Right renal pelvis (tissue), 4 donors: ENCODE measurements around the gene CCDC80. TPM values are rescaled to one million over a fixed set of nuclear protein-coding genes. Genes with fewer than 3 reads are reported as not detected.
"Not testable (repeated sequence)": the region's sequence is repeated elsewhere in the genome, so short reads cannot be mapped to it uniquely, and the experiment has no call there.

Experiments used
- DNase-seq, 4 donors: peaks; one replicate each; pipeline ENCODE4 v3.0.0-alpha.2; 2013; ENCODE audit warnings: low read depth in 4 of 4, low spot score in 3 of 4, missing footprints in 1 of 4
- polyA plus RNA-seq, 4 donors: library from polyadenylated mRNA; unstranded; fragments of 120-200 nt; gene quantifications; one replicate each; pipeline ENCODE4 v1.2.1, GENCODE V29; 2013; ENCODE audit not compliant: insufficient read length in 4 of 4

Gene CCDC80
- polyA plus RNA-seq, 4 donors: 84.8 to 112 (median 99.0) TPM

GRCh38 chr3:112670824-112671223, 29.9 kb upstream of the CCDC80 start:
- DNase-seq: no peak

GRCh38 chr3:112667599-112667998, 26.7 kb upstream of the CCDC80 start:
- DNase-seq: no peak

GRCh38 chr3:112665009-112665408, 24.1 kb upstream of the CCDC80 start:
- not testable (repeated sequence) for DNase-seq

- DNase-seq: no peak
Measured at GRCh38 chr3:112656043-112656442, 15.1 kb upstream of the CCDC80 start.

GRCh38 chr3:112654979-112655378, 14.0 kb upstream of the CCDC80 start:
- DNase-seq: no peak

GRCh38 chr3:112654492-112654891, 13.5 kb upstream of the CCDC80 start:
- DNase-seq: no peak

- DNase-seq: no peak
Measured at GRCh38 chr3:112653881-112654300, 12.9 kb upstream of the CCDC80 start.

- no peak for DNase-seq
Measured at GRCh38 chr3:112653209-112653871, 12.4 kb upstream of the CCDC80 start.

GRCh38 chr3:112651516-112651915, 10.6 kb upstream of the CCDC80 start:
- DNase-seq: no peak

- DNase-seq: no peak
Measured at GRCh38 chr3:112651071-112651470, 10.1 kb upstream of the CCDC80 start.

GRCh38 chr3:112650482-112650881, 9.5 kb upstream of the CCDC80 start:
- no peak for DNase-seq

GRCh38 chr3:112649478-112649735, 8.5 kb upstream of the CCDC80 start:
- no peak for DNase-seq

GRCh38 chr3:112647122-112647521, 6.2 kb upstream of the CCDC80 start:
- DNase-seq: no peak

- no peak for DNase-seq
Measured at GRCh38 chr3:112646623-112647022, 5.7 kb upstream of the CCDC80 start.

GRCh38 chr3:112644453-112644852, 3.5 kb upstream of the CCDC80 start:
- no peak for DNase-seq

- no peak for DNase-seq
Measured at GRCh38 chr3:112643621-112644240, 2.8 kb upstream of the CCDC80 start.

- peak; percentile 74 to 86 (median 84) for DNase-seq
Measured at GRCh38 chr3:112642912-112643506, 2.1 kb upstream of the CCDC80 start.

GRCh38 chr3:112640276-112640929, 540 bp downstream of the CCDC80 start:
- DNase-seq: no peak

- DNase-seq: no peak
Measured at GRCh38 chr3:112639455-112640225, 1.3 kb downstream of the CCDC80 start.

- no peak for DNase-seq
Measured at GRCh38 chr3:112638327-112639020, 2.5 kb downstream of the CCDC80 start.
